NCI-H748 treated with DMSO at 0.1 percent for 48 hours (cell line): ENCODE results near the gene LILRB5.
"Not testable (repeated sequence)": the region's sequence is repeated elsewhere in the genome, so short reads cannot be mapped to it uniquely, and the experiment has no call there.

Source experiments
- DNase-seq: peaks from one replicate; lab custom pipeline; 2025; lab: John Stamatoyannopoulos, UW

Gene LILRB5

DNA sequence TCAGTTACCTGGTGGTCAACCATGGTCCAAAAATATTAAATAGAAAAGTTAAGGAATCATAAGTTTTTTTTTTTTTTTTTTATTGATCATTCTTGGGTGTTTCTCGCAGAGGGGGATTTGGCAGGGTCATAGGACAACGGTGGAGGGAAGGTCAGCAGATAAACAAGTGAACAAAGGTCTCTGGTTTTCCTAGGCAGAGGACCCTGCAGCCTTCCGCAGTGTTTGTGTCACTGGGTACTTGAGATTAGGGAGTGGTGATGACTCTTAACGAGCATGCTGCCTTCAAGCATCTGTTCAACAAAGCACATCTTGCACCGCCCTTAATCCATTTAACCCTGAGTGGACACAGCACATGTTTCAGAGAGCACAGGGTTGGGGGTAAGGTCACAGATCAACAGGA, 42.9 kb downstream of the LILRB5 start:
- not testable (repeated sequence) for DNase-seq

DNA sequence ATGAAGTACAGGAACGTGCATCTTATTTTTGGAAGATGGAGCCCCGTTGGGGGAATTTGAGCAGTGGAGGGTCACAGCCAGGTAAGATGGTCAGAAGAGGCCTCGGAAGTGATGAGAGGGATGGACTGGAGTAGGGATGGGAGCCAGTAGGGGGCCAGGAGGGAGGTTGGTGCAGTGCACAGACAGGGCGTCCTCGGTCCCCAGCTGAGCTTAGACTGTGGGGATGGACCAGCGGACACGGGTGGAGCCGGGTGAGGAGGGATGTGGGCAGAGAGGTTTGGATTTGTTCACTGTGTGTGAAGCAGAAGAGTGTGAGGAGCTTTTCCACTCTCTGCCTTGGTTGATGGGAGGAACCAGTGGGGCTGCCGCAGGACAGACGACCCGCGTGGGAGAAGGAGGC, 45.8 kb downstream of the LILRB5 start:
- DNase-seq = no peak

DNA sequence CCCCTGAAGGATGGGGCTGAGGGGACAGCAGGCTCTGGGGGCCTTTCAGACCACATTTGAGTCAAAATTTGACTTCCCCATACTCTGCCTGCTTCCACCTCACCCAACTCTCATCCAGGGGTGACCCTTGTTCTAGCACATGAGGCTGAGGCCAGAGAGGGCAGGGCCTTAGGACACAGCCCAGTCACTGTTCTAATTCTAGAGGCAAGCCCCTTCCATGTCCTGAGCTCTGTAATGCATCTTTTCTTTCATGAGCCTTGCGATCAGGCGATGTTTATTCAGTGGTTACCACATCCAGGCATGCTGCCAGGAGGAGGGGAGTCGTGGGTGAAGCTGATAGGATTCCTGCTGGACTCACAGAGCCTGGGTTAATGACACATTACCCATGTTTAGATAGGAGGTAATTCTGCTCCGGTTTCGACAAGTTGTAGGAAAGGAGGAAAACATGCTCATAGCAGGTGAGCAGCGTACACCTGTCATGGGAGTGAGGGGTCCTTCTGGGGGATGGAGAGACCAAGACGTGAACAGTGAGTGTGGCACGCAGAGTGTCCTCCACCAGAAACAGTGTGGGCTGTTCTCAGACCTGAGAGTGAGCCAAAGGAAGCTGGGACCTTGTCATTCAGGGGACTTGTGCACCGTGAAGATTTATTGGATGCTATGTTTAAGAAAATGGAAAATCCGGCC, 47.1 kb downstream of the LILRB5 start:
- DNase-seq = peak; percentile 69

DNA sequence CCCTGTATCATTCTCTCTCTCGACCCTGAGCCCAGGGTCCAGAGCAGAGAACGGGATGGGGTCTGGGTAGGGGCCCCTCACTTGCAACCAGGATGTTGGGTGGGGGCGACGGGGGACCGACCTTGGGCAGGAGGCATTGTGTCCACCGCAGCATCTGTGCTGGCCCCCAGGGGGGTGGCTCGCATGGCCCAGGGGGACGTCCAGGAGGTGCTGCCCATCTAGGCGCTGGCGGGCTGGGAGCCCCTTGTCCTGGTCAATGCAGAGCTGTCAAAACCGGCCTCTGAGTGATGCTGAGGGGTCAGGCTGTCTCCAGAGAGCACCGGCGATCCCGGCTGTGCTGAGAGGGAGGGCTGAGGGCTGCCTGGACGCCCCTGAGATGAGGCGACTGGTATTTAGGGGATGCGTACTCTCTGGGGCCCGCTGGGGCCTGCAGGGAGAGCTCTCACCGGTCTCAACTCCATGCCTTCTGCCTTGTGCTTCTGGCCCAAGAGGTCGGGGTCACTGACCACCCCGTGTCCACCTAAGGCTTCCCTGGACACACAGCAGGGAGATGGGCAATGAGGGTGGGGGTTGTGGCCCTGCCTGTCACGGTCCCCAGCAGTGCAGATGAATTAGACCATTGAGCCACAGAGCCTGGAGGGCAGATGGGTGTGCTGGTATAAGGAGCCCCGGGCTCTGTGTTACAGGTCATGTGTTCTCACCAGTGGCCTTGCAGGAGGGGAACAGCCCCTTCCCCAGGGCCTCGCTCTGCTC, 47.8 kb downstream of the LILRB5 start:
- no peak for DNase-seq

DNA sequence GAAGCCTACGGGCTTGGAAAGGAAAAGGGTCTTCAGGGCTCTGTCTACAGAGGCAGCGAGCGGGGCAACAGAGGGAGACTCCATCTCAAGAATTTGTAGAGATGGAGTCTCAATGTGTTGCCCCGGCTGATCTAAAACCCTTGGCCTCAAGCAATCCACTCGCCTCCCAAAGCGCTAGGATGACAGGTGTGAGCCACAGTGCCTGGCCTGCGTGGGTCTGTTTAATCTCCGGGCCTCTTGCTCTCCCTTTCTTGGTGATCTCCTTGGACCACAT, 48.4 kb downstream of the LILRB5 start:
- DNase-seq = no peak

DNA sequence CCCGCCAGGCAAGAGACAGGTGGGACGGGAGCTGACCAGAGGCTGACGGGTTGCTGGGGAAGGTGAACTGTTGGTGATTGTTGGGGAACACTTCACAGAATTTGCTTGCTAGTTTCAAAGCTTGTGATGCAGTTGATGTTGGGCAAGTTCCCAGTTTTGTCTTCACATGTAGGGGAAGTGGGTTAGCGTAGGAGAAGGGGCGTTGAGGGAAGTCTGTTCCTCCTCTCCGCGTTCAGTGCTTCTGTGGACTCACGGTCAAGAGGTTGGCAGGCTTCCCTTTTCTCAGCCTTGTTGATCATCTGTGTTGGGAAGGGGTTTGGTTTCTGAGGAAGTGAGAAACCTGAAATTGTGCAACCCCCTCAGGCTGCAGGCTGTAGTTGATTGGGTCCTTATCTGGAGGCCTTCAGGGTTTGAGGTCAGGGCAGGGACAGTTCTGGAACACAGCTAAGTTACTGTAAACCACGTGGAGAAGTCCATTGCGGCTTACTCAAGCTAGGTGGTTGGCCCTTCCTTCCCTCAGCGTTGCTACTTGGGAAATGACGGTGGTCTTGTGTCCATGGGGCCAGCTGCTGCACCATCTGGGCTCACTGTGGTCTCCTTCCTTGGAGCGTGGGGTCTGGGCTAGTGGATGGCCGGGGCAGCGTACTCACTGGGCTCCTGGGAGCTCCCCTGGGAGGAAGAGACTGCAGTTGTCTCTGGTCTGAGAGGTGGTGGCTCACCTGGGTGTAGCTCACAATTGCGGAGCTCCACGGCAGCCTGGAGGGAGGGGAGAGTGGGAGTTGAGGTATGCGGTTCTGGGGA, 48.9 kb downstream of the LILRB5 start:
- no peak for DNase-seq

DNA sequence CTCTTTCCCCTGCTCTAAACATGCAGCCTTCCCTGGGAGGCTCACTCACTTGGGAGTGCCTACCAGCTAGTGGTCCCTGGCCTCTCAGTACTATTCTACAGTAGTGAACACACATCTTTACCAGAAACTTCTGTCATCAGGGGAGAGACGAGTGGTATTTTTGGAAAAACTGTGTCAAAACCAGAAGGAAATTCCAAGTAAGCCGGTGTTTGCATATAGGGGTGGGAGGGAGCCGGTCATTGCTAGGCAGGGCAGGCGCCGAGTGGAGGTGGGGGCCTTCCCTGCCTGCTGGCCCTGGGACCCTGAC, 49.4 kb downstream of the LILRB5 start:
- no peak for DNase-seq

DNA sequence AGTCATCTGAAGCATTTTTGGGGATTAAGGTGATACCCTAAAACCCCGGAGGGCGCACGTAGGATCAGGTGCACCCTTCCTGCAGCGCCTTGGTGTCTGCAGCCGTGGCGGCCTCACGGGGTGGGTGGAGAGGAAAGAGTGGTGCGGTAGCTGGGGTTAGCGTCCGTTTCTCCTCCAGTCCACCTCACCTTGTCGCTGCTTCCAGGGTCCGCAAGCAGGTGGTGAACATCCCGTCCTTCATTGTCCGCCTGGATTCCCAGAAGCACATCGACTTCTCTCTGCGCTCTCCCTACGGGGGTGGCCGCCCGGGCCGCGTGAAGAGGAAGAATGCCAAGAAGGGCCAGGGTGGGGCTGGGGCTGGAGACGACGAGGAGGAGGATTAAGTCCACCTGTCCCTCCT, 49.9 kb downstream of the LILRB5 start:
- not testable (repeated sequence) for DNase-seq

DNA sequence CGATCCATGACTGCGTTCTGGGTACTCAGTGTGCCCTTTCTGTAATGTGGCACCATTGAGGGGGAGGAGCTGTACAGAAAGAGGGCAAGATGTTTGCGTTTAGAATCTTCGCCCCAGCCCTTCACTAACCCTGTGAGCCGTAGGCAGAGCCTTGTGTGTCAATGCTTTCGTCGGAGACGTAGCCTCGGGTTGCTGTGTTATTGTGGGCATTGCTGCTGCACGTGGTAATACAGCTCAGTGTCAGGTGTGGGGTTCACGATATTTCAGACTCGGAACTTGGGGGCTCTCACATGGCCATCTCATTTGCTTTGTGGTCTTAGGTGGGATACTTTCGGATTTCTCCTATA, 50.3 kb downstream of the LILRB5 start:
- no peak for DNase-seq

DNA sequence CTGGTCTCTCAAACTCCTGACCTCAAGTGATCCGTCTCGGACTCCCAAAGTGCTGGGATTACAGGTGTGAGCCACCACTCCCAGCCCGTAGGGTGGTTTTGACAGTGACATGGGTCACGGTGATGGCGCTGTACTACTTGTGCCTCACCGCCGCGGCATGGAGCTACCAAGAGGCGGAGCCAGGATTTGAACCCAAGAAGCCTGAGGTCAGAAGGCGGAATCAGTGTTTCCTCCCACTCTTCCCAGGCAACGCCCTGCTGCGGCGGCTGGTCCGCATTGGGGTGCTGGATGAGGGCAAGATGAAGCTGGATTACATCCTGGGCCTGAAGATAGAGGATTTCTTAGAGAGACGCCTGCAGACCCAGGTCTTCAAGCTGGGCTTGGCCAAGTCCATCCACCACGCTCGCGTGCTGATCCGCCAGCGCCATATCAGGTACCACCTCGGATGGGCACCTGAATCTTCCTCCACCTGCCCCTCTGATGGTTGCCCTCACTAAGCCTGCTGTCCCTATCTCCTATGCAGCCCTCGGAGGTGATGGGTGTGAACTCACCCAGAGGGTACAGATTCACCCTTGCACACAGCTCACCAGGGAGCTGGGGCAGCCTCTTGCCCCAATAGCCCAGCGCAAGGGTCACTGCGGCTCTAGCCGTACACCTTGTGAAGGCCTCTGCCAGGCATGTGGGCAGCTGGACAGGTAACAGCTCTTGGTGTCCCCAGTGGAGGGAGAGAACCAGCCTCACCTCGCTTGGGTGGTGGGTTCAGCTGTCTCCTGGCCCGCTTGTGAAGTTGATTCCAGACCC, 50.8 kb downstream of the LILRB5 start:
- no peak for DNase-seq

DNA sequence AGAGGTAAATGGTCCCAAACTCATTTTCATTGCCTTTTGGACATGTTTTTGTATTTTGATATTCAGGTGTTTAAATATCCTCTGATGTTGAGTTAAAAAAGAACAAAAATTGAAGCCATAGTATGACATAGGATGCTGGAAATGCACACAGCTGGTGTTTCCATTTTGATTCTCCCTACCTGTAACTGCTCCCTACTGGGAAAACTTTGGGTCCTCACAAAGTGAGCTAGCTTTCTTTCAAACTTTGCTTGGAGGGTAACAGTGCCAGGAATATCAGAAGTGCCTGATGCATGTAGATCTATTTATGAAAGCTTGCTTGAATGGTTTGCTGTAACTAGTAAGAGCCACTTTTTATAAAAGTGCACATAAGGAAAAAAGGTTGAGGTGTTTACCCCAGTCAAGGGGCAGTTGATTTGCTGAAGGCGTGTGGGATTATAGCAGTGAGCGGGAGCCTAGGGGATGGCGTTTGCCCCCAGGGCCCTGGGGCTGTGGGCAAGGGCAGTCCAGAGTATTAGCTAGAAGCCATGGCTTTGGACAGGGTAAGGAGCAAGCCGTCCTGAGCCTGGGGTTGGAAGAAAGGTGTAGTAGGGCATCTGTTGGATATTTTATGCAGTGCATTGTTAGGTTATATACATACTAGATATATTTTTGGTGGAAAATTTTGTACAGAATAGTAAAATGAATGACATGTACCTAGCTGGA, 52.2 kb downstream of the LILRB5 start:
- DNase-seq = no peak

DNA sequence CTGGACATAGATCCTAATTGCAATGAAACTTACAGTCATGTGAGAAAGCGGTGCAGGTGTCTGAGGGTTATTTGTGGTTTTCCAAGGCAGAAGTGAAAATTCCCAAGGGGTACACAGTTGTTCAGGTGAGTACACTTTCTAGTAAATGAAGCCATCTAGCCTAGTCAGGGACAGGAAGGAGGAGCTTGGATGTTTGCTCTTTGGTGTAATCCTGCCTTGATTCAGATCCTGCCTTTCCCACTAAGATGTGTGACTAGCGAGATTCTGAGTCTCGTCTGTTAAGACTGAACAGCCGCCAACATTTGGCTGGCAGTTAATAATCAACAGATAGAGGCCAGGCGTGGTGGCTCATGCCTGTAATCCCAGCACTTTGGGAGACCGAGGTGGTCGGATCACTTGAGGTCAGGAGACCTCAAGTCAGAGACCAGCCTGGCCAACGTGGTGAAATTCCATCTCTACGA, 53.9 kb downstream of the LILRB5 start:
- no peak for DNase-seq

DNA sequence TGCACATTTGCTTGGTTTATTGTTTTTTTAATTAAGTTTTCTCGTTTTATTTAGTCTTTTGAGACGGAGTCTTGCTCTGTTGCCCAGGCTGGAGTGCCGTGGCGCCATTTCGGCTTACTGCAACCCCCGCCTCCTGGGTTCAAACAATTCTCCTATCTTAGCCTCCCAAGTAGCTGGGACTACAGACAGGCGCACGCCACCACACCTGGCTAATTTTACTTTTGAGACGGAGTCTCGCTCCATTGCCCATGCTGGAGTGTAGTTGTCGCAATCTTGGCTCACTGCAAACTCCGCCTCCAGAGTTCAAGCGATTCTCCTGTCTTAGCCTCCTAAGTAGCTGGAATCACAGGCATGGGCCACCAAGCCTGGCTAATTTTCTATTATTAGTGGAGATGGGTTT, 55.1 kb downstream of the LILRB5 start:
- DNase-seq = no peak

DNA sequence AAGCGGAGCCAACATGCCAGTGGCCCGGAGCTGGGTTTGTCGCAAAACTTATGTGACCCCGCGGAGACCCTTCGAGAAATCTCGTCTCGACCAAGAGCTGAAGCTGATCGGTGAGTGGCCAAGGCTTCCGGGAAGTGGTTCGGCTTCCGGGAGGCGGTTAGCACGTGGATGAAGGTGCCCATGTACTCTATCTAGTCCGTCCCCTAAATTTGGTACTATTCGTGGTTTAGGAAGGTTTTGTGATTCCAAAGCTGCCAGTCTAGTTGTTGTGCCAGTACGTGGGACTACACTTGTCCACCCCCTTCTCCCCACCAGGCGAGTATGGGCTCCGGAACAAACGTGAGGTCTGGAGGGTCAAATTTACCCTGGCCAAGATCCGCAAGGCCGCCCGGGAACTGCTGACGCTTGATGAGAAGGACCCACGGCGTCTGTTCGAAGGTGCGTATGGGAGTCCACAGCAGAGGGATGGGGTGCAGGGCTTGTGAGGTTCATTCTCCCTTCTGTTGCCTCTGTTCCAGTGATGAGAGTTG, 55.8 kb downstream of the LILRB5 start:
- no peak for DNase-seq
